ENCODE measurements around the gene LDLRAP1. TPM values are rescaled to one million over a fixed set of nuclear protein-coding genes. Genes with fewer than 3 reads are reported as not detected.

LDLRAP1 gene
- total and polyA plus RNA-seq, 4 donors: 5.2 to 17.8 (median 13.3) TPM

- DNase-seq (ENCODE audit: low spot score): no peak
- 92% methylated on average over 18 of the region's 18 CpGs for WGBS
- H3K9me3 ChIP-seq (ENCODE audit: control insufficient read depth in 4 of 4, low read length in 3 of 4): no peaks in the 10 kb centered on the region
- no peak overlapping the region for H3K9ac ChIP-seq (ENCODE audit: low read depth in 1 of 2, low read length in 2 of 2)
- no peak overlapping the region for H3K4me3 ChIP-seq (ENCODE audit: low read depth in 1 of 3, low read length in 3 of 3)
- no peaks in the 10 kb centered on the region for H3K27me3 ChIP-seq (ENCODE audit: control insufficient read depth in 4 of 4, insufficient read depth in 4 of 4, low read length in 3 of 4)
- no peak overlapping the region for H3K27ac ChIP-seq (ENCODE audit: low read depth in 1 of 2, low read length in 2 of 2)
- no peaks in the 10 kb centered on the region for H3K36me3 ChIP-seq (ENCODE audit: control insufficient read depth in 4 of 4, insufficient read depth in 3 of 4, low read depth in 1 of 4, low read length in 3 of 4)
- H3K4me1 ChIP-seq (ENCODE audit: control insufficient read depth in 4 of 4, insufficient read depth in 4 of 4, low read length in 3 of 4): peaks cover 1 to 31% (median 29%) of the 10 kb centered on the region in 4 donors
- TF ChIP-seq GABPA (IDR thresholded peaks at IDR 0.05 in 1 of 2, conservative IDR thresholded peaks at IDR 0.05 in 1 of 2) (no peak), EGR1 (IDR thresholded peaks at IDR 0.05; ENCODE audit: low read depth in 2 of 2) (no peak), MAX (IDR thresholded peaks at IDR 0.05) (no peak), REST (IDR thresholded peaks at IDR 0.05) (no peak), RXRA (IDR thresholded peaks at IDR 0.05) (no peak), ZBTB33 (IDR thresholded peaks at IDR 0.05) (no peak), CTCF (IDR thresholded peaks at IDR 0.05; ENCODE audit: low read depth, low read length, missing input control) (no peak), JUND (IDR thresholded peaks at IDR 0.05) (no peak), FOXA2 (IDR thresholded peaks at IDR 0.05) (no peak), ATF3 (IDR thresholded peaks at IDR 0.05) (no peak)
Observed at GRCh38 chr1:25576459-25577133, 33.2 kb downstream of the LDLRAP1 start.

- Histone ChIP-seq H3K9ac (ENCODE audit: low read depth in 1 of 2, low read length in 2 of 2) (no peak overlapping the region), H3K9me3 (ENCODE audit: control insufficient read depth in 4 of 4, low read length in 3 of 4) (no peaks in the 10 kb centered on the region), H3K36me3 (ENCODE audit: control insufficient read depth in 4 of 4, insufficient read depth in 3 of 4, low read depth in 1 of 4, low read length in 3 of 4) (no peaks in the 10 kb centered on the region), H3K4me3 (ENCODE audit: low read depth in 1 of 3, low read length in 3 of 3) (no peak overlapping the region), H3K27me3 (ENCODE audit: control insufficient read depth in 4 of 4, insufficient read depth in 4 of 4, low read length in 3 of 4) (no peaks in the 10 kb centered on the region), H3K27ac (ENCODE audit: low read depth in 1 of 2, low read length in 2 of 2) (no peak overlapping the region), H3K4me1 (ENCODE audit: control insufficient read depth in 4 of 4, insufficient read depth in 4 of 4, low read length in 3 of 4) (peaks cover 1 to 24% (median 21%) of the 10 kb centered on the region in 4 donors)
- 89% methylated on average over 21 of the region's 21 CpGs for WGBS
- TF ChIP-seq TAF1 (conservative IDR thresholded peaks at IDR 0.05): no peak
- TF ChIP-seq YY1 (IDR thresholded peaks at IDR 0.05): no peak
- TF ChIP-seq SP1 (IDR thresholded peaks at IDR 0.05): no peak
- DNase-seq (ENCODE audit: low spot score): no peak
Observed at GRCh38 chr1:25577134-25577920, 33.9 kb downstream of the LDLRAP1 start.

Measured in liver (tissue), 9 donors.